ENCODE data around the gene DCAF6.

GRCh38 chr1:168097921-168098528 lies 161.5 kb downstream of the DCAF6 start:
- TF ChIP-seq CTCF (IDR thresholded peaks at IDR 0.05) (no peak), POLR2A (IDR thresholded peaks at IDR 0.05) (no peak)

Data from gastroesophageal sphincter (tissue), 3 donors.